HG02981 (cell line): Measurements from ENCODE around the gene CCDC179.

Experiments
- ATAC-seq: cut with Tn5 transposase; IDR thresholded peaks from one replicate; pipeline ENCODE4 v1.9.1; 2021; ENCODE audit warnings: mild to moderate bottlenecking, moderate library complexity; ENCODE audit not compliant: unreplicated experiment

CCDC179 gene

DNA sequence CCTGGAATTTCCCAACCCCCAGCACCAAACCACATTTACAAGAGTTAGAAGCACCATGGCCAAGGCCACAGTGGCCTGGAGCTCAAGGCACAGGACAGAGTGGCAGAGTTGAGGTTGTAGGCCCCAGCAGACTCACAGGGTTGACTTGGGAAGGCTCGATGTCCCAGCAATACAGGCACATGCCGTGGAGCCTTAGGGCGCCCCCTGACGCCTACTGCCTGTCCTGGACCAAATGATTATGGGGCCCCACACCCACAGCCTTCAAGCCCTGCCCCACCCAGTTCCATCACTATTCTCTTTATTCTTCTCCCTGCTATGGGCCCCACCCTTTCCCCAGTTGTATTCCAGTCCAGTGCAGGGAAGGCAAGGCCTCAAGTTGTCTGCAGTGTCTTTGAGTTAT lies at the start of gene CCDC179:
TSS of gene CCDC179 (minus strand) at position 234 of the 400 bp plus-strand sequence. CDS start at position 181, 53 bp downstream.
- no peak for ATAC-seq

DNA sequence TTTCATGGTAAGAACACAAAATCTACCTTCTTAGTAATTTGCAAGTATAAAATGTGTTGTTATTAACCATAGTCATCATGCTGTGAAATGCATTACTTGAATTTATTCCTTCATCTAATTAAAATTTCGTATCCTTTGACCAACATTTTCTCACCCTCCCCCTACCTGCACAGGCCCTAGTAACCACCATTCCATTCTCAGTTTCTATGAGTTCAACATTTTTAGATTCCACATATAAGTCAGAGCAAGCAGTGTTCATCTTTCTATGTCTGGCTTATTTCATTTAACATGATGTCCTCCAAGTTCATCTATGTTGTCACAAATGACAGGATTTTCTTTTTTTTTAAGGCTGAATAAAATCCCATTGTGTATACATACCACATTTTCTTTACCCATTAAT lies 43.5 kb upstream of the CCDC179 start:
- ATAC-seq, result peak; percentile 68

DNA sequence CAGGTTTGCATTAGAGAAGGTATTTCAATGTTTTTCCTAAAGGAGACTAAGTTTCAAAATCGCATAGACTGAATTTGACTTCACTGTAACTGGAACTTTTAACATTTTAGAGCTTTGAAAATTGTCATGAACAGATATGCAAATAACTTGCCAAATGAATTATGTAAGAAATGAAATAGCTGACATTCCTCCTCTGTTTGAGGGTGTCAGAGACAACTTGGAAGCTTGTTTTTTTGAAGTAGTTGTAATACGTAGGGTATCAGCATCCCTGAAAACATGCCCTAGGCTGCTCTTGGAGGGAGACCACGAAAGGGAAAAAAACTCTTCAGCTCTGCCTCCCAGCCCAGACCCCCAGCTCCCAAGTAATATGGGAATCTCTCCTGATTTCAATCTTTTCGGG lies 41.3 kb upstream of the CCDC179 start:
- no peak for ATAC-seq

DNA sequence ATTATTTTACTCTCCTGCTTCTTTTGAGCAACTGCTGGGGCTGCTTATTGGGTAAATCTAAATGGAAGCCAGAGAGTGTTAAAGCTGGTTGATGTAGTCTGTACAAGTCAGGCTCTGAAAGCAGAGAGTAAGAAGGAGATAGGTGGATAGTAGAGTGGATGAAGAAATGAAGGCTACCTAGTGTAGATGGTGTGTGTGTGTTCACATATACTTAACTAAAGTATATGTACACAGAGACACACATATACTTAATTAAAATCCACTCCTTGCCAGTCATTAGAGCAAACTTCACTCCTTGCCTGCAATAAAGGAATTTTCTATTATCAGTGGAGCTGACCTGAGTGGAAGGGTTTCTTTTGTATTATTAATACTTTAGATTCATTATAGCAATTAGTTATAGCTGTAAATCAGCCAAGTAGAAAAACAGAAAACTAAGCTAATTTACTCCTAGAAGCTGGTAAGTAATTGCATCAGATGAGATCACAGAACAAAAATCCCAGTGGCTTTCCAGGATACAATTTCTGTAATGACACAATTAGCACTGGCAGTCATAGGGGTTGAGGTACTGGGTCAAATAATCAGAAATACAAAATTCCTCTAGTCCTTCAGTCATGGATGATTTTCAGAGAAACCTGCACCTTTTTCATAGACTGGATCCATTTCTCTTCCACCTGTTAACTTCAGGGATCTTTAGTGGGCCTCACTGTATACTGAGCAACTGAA lies 40.7 kb upstream of the CCDC179 start:
- no peak for ATAC-seq

DNA sequence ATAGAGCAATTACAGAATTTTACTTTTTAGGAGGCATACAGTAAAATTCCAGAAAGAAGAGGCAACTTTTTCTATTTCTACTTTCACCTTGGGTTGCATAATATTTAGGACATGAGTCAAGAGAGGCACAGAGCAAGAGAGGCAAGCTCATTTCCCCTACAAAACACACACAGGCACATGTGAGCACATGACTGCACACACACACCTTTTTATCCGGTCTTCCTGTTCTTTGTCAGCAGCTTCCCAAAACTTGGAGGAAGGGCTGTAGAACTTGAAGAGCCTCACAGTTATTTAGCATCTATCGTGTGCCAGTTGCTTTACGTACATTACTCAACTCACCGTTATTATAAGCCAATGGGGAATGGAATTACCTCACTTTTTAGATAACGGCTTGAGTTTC lies 37.8 kb upstream of the CCDC179 start:
- ATAC-seq, result no peak

DNA sequence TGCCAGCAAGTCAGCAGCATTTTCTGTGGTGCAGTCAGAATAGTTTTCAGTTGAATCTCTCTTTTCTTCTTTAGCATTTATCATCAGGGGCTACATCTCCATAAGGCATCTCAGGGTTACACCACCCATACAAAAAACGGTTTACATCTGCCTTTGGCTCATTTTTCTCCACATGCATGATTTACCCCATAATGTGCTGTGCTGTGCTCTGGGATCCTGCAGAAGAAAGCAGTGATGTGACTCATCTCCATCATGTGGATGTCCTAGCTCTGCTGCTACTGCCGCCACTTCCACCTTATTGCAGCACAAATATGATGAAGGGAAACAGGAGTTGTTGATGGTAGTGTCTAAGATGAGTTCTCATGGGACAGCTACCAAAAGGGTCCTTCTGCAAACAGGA lies 30.0 kb upstream of the CCDC179 start:
- ATAC-seq, result no peak

DNA sequence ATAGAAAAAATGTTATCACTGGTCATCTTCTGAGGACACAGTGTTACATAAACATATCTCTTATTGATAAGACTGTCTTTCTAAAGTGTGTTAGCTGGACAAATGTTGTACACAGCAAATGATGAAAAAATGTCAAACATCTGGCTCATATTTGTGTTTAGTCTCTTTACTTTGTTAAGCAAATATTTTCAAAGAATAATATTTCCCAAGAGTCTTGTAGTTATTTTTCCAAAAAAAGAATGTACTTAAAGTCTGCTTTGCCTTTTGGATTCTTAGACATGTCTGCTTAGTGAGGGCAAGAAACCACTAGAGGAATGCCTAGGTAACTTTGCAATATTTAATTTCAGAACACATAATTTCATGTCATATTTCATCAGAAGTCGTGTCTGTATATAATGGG lies 23.9 kb upstream of the CCDC179 start:
- no peak for ATAC-seq

DNA sequence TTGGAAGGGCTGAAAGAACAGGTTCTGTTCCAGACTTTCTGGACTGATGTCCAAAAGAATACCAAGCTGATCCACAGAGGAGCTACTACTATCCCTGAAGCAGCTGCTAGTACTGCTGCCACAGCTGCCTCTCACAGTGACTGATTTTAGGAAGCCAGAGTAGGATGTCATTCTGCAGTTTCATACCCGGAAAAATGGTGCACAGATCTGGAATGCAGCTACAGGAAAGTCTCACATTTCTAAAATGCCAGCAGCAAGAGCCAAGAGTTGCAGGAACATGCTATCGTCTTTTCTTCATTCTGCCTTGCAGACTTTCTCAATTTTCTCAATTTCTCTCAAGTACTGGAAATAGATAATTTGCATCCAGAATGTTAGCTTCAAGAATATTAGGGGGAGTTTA lies 19.4 kb upstream of the CCDC179 start:
- ATAC-seq, result no peak

DNA sequence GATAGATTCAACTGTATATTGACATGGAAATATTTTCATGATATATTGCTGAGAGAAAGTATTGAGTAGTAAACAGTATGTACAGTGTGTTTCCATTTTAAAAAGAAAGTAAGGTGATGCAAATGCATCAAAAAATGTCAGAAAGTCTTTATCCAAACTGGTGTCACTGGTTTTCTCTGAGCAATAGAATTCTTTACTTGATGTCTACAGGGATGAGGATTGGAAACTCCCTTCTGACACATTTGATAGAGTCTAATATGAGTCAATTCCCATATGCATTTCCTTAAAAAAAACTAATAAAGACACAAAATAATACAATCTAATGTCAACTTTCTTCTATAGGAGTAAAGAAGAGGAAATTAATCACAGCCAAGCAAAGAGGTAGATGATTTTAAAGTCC lies 18.3 kb upstream of the CCDC179 start:
- ATAC-seq, result no peak

DNA sequence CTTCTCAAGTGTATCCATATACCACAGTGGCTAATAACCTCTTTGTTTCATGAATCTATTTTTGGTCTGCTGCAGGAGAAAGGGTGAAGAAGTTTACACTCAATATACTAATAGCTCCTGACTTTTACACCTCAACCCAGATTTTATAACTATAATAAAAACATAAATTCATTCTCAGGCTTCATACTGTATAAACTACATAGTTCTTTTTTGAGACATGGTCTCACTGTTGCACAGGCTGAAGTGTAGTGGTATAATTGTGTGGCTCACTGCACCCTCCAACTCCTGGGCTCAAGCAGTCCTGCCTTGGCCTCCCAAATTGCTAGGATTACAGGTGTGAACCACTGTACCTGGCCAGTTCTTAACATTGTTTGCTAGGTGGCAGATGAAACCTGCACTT lies 17.8 kb upstream of the CCDC179 start:
- no peak for ATAC-seq

DNA sequence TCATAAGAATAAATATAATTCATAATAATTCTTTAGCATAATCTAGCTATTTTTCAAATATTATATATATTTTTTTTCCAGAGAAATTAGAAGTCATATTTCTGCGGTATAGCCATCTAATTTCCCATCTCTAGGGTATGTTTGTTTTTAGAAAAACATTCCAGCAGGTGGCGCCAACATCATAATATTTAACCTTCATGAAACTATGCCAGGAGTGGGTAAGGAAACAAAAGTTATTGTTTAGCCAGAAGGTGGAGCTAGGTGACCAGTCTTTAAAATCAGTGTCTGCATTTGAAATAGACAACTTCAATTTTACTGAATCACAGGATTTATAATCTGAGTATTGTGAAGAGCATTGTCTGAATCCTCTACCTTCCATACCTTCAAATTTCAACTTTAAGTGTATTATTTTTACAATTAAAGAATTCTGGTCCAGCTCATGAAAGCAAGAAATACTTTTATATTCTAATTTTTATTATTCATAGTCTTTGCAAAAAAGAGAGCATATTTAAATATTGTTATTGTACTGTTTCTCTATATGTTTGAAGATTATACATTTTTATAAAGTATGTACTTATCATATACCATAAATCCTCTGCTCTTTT lies 15.7 kb upstream of the CCDC179 start:
- ATAC-seq, result peak; percentile 98

DNA sequence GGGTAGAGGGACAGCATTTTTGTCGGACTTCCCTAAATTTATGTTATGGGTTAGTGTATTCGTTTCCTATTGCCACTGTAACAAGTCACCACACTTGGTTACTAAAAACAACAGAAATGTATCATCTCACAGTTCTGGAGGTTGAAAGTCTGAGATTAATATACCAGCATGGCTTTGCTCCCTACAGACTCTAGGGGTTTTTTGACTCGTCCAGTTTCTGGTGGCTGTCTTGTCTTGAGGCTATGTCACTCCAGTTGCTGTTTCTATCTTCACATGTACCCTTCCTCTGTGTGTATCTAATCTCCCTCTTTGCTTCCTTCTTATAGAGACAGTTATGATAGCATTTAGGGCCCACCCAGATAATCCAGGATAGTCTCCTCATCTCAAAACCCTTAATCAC lies 9.1 kb upstream of the CCDC179 start:
- ATAC-seq, result no peak

DNA sequence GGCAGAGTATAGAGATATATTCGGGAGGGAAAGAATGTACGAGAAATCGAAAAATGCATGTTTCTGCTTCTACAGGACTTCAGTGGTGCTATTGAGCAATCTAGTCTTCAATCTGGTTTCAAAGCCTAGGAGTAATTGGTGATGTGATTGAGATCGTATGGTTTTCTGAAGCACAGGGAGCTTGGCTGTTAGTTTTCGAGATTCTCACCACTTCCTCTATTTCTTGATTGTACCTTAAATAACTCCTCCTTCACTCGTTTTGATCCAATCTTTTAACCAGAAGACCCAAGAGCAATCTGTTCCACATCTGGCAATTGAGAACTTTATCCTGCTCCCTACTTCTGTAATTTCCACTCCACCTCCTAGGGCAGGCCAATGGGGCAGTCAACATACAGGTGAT lies 518 bp downstream of the CCDC179 start:
- no peak for ATAC-seq

DNA sequence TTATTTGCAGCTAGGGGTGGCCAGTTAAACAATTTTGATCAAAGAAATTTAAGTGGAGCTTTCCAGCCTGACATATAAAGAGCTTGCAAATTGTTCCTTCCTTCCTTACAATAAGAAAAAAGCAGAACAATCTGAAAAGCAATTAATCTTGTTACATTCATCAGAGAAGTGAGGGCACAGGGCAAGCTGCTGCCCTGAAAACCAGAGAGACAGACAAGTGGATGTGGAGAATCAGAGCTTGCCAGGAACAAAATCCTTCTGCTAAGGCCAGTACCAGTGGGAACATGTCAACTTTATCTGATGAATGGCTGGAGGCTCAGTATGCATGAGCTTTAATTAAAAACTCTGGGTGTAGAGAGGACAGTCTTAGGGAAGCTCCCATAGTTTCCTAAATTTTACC lies 8.8 kb downstream of the CCDC179 start:
- no peak for ATAC-seq

DNA sequence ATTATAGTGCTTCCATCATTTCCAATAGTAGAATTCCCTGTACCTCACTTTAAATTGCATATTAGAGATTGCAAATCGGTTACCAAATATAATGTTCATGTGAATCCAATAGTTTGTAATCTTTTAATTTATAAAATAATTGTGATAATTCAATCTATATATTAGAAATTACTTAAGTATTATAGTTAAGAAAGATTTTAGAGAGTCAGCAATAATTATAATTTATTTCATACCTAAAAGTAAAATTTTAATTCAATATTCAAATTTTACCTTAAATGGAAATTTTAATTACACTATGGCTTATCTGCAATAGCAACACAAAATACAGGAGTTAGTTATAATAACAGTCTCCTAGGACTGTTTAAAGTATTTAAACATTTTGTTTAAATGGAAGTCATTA lies 13.5 kb downstream of the CCDC179 start:
- no peak for ATAC-seq

DNA sequence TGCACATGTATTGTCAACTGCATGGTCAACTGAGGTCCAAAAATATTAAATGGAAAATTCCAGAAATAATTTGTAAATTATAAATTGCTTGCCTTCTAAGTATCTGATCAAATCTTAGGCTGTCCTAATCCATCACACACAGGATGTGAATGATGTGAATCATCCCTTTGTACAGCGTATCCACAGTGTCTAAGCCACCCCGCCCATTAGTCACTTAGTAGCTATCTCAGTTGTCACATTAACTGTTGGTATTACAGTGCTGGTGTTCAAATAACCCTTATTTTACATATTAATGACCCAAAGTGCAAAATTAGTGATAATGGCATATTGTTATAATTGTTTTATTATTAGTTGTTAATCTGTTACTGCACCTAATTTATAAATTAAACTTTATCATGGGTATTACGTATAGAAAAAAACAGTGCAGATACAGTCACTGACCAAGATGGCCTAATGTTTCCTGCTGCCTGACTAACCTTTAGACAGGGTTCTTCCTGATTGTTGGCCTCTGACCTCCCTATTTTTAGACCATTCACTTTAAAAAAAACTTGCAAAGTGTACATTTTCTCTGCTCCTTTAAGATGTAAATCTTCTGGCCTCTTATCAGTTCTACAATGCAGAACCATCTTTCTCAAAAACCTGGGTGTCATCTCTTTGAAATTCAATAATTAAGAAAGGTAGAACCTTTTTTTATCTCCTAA lies 27.8 kb downstream of the CCDC179 start:
- ATAC-seq, result no peak

DNA sequence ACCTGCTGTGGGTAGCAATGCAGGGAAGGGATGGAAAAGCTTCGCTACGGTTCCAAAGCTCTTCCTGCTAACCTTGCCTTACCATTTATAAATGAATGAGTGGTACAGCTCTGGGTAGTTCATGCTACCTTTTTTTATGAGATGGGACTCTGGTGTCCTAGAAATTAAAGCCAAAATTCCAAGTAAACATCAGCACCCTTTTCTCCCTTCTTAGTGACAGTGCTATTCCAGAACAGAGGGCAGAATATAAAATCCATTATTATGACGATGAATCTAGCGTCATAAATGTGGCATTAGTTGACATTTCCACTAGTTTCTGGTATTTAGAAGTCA lies 30.2 kb downstream of the CCDC179 start:
- ATAC-seq, result no peak

DNA sequence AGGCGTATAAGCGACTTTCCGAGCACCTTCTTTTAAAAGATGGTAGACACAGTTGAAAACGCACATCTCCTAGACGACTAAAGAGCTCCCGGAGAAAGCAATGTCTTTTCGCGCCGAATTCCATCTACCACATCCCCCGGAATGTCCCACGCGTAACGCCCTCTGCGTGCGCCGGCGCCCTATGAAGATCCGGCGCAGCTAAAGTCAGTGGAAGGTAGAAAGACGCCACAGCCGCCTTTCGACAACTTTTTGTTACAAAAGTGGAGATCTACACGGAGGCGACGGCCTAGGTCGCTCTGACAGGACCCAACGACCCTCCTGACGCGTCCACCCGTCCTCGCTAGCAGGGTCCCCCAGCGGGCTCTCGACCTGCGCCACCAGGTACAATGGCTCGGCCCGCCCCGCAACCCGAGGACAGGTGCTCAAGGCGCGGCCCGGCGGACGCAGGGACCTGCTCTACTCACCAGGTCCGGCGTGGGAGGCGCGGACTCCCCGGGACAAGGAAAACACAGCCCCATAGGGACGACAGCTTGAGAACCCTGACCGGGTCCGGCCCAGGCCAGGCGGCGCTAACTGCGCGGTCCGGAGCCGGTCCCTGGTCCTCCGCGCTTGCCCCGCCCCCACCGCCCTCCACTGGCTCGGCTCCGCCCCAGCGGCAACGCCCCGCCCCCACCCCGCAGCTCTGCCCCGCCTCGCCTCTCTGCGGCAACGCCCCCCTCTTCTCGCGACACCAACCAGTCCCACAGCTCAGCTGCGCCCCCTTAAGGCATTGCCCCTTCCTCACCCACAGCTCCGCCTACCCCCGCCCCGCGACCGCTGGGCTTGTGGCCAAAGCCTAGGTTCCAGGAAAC lies 30.8 kb downstream of the CCDC179 start, which contains the start of gene SVIP:
TSS of gene SVIP (minus strand) at position 571 of the 851 bp plus-strand sequence. CDS start at position 518, 53 bp downstream.
- peak; percentile 90 for ATAC-seq

DNA sequence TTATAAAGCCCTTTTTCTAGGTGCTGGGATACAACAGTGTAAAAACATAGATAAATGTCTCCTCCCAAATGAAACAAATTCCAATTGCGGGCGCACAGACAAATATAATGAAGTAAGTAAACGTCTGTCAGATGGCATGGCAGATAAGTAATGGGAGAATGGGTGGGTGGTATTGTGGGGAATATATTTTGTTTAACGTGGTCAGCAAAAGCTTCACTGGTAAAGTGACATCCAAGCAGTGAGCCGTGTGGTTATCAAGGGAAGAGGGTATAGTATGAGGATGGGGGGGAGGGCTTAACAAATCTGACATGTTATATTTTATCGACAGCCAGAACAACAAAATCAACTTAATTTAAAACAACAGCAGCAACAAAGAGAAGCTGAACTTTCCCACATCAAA lies 31.9 kb downstream of the CCDC179 start:
- ATAC-seq, result no peak

DNA sequence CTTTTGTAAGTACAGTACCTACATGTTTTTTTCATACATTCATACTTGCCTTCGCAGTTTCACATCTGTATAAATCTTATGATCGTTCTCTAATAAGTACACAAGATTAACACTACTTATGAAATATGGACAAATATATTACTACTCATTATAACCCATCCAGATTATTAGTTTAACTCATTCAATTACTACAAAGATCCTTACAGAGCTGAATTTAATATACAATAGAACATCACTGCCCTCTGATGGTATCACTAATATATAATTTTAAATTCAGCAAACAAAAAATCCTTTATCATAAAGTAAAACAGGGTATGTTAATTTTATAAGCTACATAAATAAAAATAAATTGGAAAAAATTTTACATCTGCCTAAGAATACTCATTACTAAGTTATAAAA lies 38.1 kb downstream of the CCDC179 start:
- no peak for ATAC-seq

DNA sequence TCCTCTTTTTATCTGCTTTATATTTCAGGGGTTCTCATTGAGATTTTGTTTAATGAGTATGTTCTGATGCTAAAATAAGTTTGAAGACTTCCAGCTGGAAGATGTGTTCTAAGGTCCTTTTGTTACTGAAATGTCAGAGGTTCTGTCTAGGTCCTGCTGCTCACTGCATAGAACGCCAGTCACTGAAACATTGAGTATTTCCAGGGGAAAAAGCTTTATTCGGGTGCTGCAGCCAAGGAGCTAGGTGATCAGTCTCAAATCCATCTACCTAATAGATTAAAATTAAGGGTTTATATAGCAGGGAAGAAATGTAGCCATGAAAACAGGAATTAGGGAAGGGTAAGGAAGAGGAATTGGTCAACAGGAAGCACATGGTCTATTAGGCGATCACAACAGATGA lies 50.4 kb downstream of the CCDC179 start:
- no peak for ATAC-seq
